Stimulated activated CD4-positive, alpha-beta T cell treated with anti-CD3 and anti-CD28 coated beads, Interleukin-12 subunit alpha, Interleukin-12 subunit beta, amount 100 ng/mL, for 48 hours (primary cell): ENCODE measurements around the gene TRIO.

Experiments
- DNase-seq, 3 donors: peaks; one replicate each; pipeline ENCODE4 v3.0.0-alpha.2; 2020; ENCODE audit warnings: low read depth in 2 of 3, low spot score in 1 of 3

TRIO gene

GRCh38 chr5:14501353-14502293 is 358.5 kb downstream of the TRIO start:
- no peak for DNase-seq

DNA sequence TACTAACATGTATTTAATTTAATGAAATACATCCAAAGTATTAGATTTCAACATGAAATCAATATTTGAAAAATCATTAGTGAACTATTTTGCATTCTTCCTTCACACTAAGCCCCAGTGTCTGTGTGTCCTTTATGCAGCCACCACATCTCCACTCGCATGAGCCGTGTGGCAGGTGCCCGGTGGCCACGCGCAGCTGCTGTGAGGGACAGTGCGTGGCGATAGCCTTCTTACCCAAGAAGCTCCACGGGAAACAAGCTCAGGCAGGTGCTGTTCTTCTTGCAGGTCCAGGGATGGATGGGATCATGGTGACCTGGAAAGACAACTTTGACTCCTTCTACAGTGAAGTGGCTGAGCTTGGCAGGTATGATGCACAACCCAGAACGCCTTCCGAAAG is 359.1 kb downstream of the TRIO start:
- no peak for DNase-seq

DNA sequence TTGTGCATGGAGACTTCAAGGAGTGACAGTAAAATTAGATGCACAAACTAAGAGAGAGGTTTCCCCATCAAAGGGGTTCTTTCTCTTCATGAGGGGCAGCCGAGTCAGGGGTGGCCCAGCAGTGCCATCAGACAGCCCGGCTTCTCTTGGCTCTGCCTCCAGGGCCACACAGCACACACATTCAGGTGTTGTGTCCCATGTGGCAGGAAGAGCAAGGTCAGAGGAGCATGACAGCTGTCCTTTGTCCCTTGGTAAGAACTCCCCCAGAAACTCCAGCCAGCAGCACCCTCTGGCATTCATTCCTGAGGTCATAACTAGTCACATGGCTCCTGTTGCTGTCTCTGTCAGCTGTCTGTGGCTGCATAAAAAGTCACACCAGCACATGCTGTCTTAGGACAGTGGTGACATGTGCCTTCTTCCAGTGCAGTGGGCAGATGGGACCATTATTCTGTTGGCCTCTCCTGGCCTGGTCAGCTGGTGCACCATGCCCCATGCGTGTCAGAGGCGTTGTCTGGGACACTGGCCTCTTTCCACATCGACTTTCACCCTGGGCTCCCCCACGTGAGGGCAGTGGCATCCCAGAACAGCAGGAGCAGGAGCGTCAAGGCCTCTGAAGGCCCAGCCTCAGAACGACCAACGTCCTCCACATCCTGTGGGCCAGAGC is 360.0 kb downstream of the TRIO start:
- no peak for DNase-seq

- DNase-seq = no peak
Observed at GRCh38 chr5:14503681-14504331, 360.7 kb downstream of the TRIO start.

DNA sequence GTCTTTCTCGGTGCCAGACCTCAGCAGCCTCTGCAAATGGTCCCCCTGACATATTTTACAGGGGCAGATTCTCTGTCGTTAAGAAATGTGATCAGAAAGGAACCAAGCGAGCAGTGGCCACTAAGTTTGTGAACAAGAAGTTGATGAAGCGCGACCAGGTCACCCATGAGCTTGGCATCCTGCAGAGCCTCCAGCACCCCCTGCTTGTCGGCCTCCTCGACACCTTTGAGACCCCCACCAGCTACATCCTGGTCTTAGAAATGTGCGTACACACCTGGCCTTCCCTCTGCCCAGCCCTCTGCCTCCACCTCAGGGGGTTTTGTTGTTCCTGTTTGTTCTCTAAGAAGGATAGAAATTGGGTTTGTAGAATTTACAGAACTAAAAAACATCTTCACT is 361.2 kb downstream of the TRIO start:
- DNase-seq = no peak

DNA sequence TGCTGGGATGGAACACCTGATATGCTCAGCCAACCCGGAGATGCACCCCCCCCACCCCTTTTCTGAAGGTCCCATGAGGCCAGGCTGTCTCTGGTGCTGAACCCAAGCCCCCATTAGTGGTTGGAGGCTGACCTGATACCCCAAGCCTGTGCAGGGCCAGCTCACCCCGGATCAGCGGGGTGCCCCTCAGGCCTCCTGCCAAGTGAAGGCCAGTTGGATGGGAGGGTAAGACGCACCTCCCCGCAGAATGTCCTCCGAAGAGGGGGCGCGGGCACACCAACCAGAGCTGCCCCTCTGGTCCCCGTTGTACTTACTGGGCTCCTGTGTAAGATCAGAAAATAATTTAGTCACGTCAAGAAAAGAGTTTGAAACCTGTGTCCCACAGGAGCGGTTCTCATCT is 361.7 kb downstream of the TRIO start:
- DNase-seq = no peak

- no peak for DNase-seq
Observed at GRCh38 chr5:14505310-14506139, 362.4 kb downstream of the TRIO start.

GRCh38 chr5:14506140-14506538 is 363.0 kb downstream of the TRIO start:
- DNase-seq = no peak

- DNase-seq = no peak
Observed at GRCh38 chr5:14506661-14507060, 363.5 kb downstream of the TRIO start.

DNA sequence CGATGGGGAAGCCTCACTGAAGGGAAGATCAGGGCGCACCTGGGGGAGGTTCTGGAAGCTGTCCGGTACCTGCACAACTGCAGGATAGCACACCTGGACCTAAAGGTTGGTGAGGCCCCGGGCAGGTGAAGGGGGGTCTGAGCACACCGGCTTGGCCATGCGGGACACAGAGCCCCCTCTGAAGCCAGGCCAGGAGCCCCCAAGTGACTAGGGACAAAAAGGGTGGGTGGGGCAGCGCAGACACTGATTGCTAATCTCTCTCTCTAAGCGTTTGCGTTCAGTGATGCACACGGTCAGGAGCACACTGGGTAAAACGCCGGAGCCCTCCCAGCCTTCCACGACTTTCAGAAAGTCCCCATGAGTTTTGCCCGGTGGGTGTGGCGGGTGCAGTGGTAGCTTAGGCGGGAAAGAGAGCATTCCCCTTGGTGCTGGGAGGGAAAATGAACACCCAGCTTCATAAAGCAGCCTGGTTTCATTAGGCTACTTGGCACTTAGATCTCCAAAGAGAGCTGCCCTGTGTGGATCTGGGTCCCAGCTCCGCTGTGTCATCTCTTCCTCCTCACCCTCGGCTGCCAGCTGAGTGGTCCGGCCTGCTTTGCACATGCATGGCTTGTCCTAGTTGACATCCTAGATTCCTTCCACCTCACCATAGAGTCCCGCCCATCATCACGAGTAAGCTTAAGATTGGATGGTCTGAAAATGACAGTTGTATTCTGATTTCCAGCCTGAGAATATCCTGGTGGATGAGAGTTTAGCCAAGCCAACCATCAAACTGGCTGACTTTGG is 364.2 kb downstream of the TRIO start:
- DNase-seq = no peak

GRCh38 chr5:14508046-14508445 is 364.9 kb downstream of the TRIO start:
- no peak for DNase-seq

- no peak for DNase-seq
Observed at GRCh38 chr5:14509556-14509955, 366.4 kb downstream of the TRIO start.

- no peak for DNase-seq
Observed at GRCh38 chr5:14510156-14510734, 367.1 kb downstream of the TRIO start.

GRCh38 chr5:14510880-14511279 is 367.7 kb downstream of the TRIO start:
- no peak for DNase-seq

DNA sequence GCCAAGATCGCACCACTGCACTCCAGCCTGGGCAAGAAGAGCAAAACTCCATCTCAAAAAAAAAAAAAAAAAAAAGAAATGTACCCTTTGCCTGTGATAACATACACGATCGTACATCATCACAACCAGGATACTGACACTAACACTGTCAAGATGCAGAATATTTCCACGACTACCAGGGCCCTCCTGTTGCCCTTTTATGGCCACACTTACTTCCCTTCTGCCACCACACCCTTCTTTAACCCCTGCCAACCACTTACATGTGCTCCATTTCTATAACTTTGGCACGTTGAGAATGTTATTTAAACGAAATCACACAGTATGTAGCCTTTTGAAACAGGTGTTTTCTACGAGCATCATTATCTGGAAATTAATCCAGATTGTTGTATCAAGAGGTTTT is 369.4 kb downstream of the TRIO start:
- DNase-seq = no peak

GRCh38 chr5:14513266-14513665 is 370.1 kb downstream of the TRIO start:
- DNase-seq = no peak

- no peak for DNase-seq
Observed at GRCh38 chr5:14516901-14517300, 373.8 kb downstream of the TRIO start.

DNA sequence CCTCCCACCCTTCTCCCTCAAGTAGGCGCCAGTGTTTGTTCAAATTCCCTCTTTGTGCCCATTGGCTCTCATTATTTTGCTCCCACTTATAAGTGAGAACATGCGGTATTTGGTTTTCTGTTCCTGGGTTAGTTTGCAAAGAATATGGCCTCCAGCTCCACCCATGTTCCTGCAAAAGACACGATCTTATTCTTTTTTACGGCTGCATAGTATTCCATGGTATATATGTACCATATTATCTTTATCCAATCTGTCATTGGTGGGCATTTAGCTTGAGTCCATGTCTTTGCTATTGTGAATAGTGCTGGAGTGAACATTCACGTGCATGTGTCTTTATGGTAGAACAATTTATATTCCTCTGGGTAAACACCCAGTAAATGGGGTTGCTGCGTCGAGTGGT is 375.5 kb downstream of the TRIO start:
- no peak for DNase-seq

- no peak for DNase-seq
Observed at GRCh38 chr5:14521748-14522147, 378.6 kb downstream of the TRIO start.

GRCh38 chr5:14522721-14523120 is 379.6 kb downstream of the TRIO start:
- no peak for DNase-seq
